Right hindlimb (tissue), 1 donor: ENCODE results near the gene CTXND1.

Source experiments
- DNase-seq: peaks from one replicate; pipeline ENCODE4 v3.0.0-alpha.2; 2018

The CTXND1 gene

GRCh38 chr15:80251428-80252120, 439 bp downstream of the CTXND1 start:
- no peak for DNase-seq

GRCh38 chr15:80250614-80251427, 1.2 kb downstream of the CTXND1 start:
- DNase-seq = no peak

- no peak for DNase-seq
These were observed 2.0 kb downstream of the CTXND1 start for GRCh38 chr15:80249973-80250372.

GRCh38 chr15:80247320-80247719, 4.7 kb downstream of the CTXND1 start:
- no peak for DNase-seq

- no peak for DNase-seq
These were observed 5.6 kb downstream of the CTXND1 start for GRCh38 chr15:80246425-80246894.

- DNase-seq = no peak
These were observed 9.2 kb downstream of the CTXND1 start for GRCh38 chr15:80242802-80243201.

- no peak for DNase-seq
These were observed 9.8 kb downstream of the CTXND1 start for GRCh38 chr15:80242132-80242769.

- DNase-seq = no peak
These were observed 10.5 kb downstream of the CTXND1 start for GRCh38 chr15:80241508-80241907.

- no peak for DNase-seq
These were observed 11.7 kb downstream of the CTXND1 start for GRCh38 chr15:80240276-80240675.

GRCh38 chr15:80234883-80235282, 17.1 kb downstream of the CTXND1 start:
- no peak for DNase-seq

- no peak for DNase-seq
These were observed 18.4 kb downstream of the CTXND1 start for GRCh38 chr15:80233581-80233980.

- no peak for DNase-seq
These were observed 20.6 kb downstream of the CTXND1 start for GRCh38 chr15:80231371-80231770.

- no peak for DNase-seq
These were observed 22.9 kb downstream of the CTXND1 start for GRCh38 chr15:80228959-80229610.

GRCh38 chr15:80219955-80220354, 32.1 kb downstream of the CTXND1 start:
- no peak for DNase-seq

GRCh38 chr15:80217327-80217900, 34.6 kb downstream of the CTXND1 start:
- no peak for DNase-seq

- DNase-seq = no peak
These were observed 35.1 kb downstream of the CTXND1 start for GRCh38 chr15:80216911-80217310.

- DNase-seq = no peak
These were observed 35.9 kb downstream of the CTXND1 start for GRCh38 chr15:80216141-80216540.

- DNase-seq = no peak
These were observed 37.1 kb downstream of the CTXND1 start for GRCh38 chr15:80214910-80215309.

GRCh38 chr15:80211976-80212375, 40.0 kb downstream of the CTXND1 start:
- no peak for DNase-seq

- no peak for DNase-seq
These were observed 41.1 kb downstream of the CTXND1 start for GRCh38 chr15:80210611-80211573.
